Muscle of leg (tissue), 11 donors: ENCODE data around the gene CTNNA1. TPM values are rescaled to one million over a fixed set of nuclear protein-coding genes. Genes with fewer than 3 reads are reported as not detected.
"Not testable (repeated sequence)": the region's sequence is repeated elsewhere in the genome, so short reads cannot be mapped to it uniquely, and the experiment has no call there.

Source experiments
- DNase-seq: peaks from one replicate; pipeline ENCODE4 v3.0.0; 2013
- H3K27ac ChIP-seq: one replicate; pipeline ENCODE4 v1.5.1; 2013; ENCODE audit warnings: mild to moderate bottlenecking, low read length, control low read depth
- H3K27me3 ChIP-seq: one replicate; pipeline ENCODE4 v1.6.1; 2013; ENCODE audit warnings: low read length; ENCODE audit not compliant: control insufficient read depth, insufficient read depth
- H3K36me3 ChIP-seq: one replicate; pipeline ENCODE4 v1.6.1; 2013; ENCODE audit warnings: low read length; ENCODE audit not compliant: control insufficient read depth, insufficient read depth
- H3K4me1 ChIP-seq: one replicate; pipeline ENCODE4 v1.6.1; 2013; ENCODE audit warnings: low read length; ENCODE audit not compliant: control insufficient read depth, insufficient read depth
- H3K4me3 ChIP-seq: one replicate; pipeline ENCODE4 v1.5.1; 2013; ENCODE audit warnings: low read length, control low read depth
- H3K9me3 ChIP-seq: replicated peaks from 2 replicates; pipeline ENCODE4 v1.6.1; 2013; ENCODE audit warnings: low read depth, low read length; ENCODE audit not compliant: control insufficient read depth
- WGBS: methylation state at CpG from one replicate; pipeline ENCODE4 v1.1.5; 2013; ENCODE audit warnings: missing lambda C conversion rate; ENCODE audit not compliant: insufficient coverage; 5-methylcytosine and 5-hydroxymethylcytosine counted together
- polyA plus RNA-seq, 8 donors: library from polyadenylated mRNA; unstranded; fragments of 120-200 nt; gene quantifications; one replicate each; pipeline versions ENCODE4 v1.2.1 to v1.2.3, GENCODE V29; 2013; ENCODE audit warnings: inconsistent platforms in 1 of 8, low replicate concordance in 1 of 8; ENCODE audit not compliant: insufficient read length in 8 of 8, insufficient read depth in 1 of 8
- total RNA-seq: library from RNA; stranded (reverse); fragments of 120-200 nt; gene quantifications from one replicate; pipeline ENCODE4 v1.2.4, GENCODE V29; 2013

CTNNA1 gene
- total and polyA plus RNA-seq, 9 donors, result 247 to 344 (median 297) TPM

DNA sequence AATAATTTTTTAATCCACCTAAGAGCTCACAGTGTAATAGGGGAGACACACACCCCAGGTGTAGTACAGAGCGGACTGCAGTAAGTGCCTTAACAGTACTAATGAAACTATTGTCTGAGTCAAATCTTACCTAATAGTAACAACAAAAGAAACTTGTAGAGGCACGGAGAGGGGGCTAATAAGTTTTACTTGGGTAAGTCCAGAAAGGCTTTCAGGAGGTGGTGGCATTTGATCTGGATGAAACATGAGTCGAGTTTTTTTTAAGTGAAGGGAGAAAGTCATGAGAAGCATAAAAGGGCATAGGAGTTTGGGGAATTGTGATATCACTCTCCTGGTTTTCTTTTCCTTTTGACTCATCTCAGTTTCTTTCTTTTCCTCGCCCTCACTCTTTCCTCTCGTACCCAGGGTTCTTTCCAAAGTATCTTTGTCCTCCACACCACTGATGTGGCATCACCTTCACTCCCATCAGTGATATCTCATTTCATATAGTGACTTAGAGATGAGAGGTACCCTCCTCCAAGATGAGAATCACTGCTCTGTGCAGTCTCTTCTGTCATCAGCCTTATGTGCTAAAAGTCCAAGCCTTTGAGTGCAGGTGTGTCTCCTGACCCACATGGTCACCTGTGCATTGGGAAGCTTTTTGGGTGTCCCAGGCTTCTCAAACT is 2.0 kb downstream of the CTNNA1 start:
- peaks cover 42% of the 10 kb centered on the region for H3K36me3 ChIP-seq
- H3K27ac ChIP-seq, result peak overlapping the region; percentile 99
- peaks cover 5% of the 10 kb centered on the region for H3K9me3 ChIP-seq
- H3K4me3 ChIP-seq, result no peak overlapping the region
- H3K27me3 ChIP-seq, result no peaks in the 10 kb centered on the region
- peaks cover 22% of the 10 kb centered on the region for H3K4me1 ChIP-seq
- DNase-seq, result no peak
- WGBS, result no CpG with 5 or more reads among the region's 5 CpGs

- Histone ChIP-seq H3K4me3 (no peak overlapping the region), H3K36me3 (peaks cover 47% of the 10 kb centered on the region), H3K4me1 (peaks cover 22% of the 10 kb centered on the region), H3K9me3 (peaks cover 5% of the 10 kb centered on the region), H3K27ac (no peak overlapping the region), H3K27me3 (no peaks in the 10 kb centered on the region)
- no peak for DNase-seq
- WGBS, result 95% methylated on average over 5 of the region's 6 CpGs
These were observed 4.0 kb downstream of the CTNNA1 start for GRCh38 chr5:138757061-138757776.

- peaks cover 5% of the 10 kb centered on the region for H3K9me3 ChIP-seq
- peaks cover 6% of the 10 kb centered on the region for H3K4me1 ChIP-seq
- no peaks in the 10 kb centered on the region for H3K27me3 ChIP-seq
- H3K36me3 ChIP-seq, result peaks cover 43% of the 10 kb centered on the region
- no peak overlapping the region for H3K27ac ChIP-seq
- 56% methylated on average over 2 of the region's 11 CpGs for WGBS
- no peak overlapping the region for H3K4me3 ChIP-seq
- DNase-seq, result no peak
These were observed 7.4 kb downstream of the CTNNA1 start for GRCh38 chr5:138760448-138761110.

DNA sequence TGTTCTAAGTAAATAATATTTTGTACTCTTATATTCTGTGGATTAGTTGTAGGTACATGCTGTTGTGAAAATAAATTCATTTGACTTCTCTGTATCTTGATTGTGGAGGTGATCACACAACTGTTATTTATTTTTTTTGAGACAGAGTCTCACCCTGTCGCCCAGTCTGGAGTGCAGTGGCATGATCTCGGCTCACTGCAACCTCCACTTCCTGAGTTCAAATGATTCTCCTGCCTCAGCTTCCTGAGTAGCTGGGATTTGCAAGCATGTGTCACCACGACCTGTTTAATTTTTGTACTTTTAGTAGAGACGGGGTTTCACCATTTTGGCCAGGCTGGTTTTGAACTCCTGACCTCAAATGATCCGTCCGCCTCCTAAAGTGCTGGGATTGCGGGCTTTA is 7.9 kb downstream of the CTNNA1 start:
- not testable (repeated sequence) for DNase-seq, H3K9me3 ChIP-seq, H3K27ac ChIP-seq, H3K4me3 ChIP-seq, H3K4me1 ChIP-seq, H3K27me3 ChIP-seq
- WGBS, result 40% methylated on average over 4 of the region's 7 CpGs
- peaks cover 38% of the 10 kb centered on the region for H3K36me3 ChIP-seq

- H3K4me1 ChIP-seq, H3K27ac ChIP-seq, DNase-seq, H3K4me3 ChIP-seq, H3K27me3 ChIP-seq, H3K9me3 ChIP-seq: not testable (repeated sequence)
- 59% methylated on average over 3 of the region's 6 CpGs for WGBS
- peaks cover 32% of the 10 kb centered on the region for H3K36me3 ChIP-seq
These were observed 8.4 kb downstream of the CTNNA1 start for GRCh38 chr5:138761670-138762069.

- Histone ChIP-seq H3K4me1 (no peaks in the 10 kb centered on the region), H3K36me3 (peaks cover 29% of the 10 kb centered on the region), H3K9me3 (peaks cover 5% of the 10 kb centered on the region), H3K27ac (no peak overlapping the region), H3K27me3 (no peaks in the 10 kb centered on the region), H3K4me3 (no peak overlapping the region)
- WGBS, result no CpG with 5 or more reads among the region's 1 CpG
- DNase-seq, result no peak
These were observed 8.9 kb downstream of the CTNNA1 start for GRCh38 chr5:138762110-138762509.

DNA sequence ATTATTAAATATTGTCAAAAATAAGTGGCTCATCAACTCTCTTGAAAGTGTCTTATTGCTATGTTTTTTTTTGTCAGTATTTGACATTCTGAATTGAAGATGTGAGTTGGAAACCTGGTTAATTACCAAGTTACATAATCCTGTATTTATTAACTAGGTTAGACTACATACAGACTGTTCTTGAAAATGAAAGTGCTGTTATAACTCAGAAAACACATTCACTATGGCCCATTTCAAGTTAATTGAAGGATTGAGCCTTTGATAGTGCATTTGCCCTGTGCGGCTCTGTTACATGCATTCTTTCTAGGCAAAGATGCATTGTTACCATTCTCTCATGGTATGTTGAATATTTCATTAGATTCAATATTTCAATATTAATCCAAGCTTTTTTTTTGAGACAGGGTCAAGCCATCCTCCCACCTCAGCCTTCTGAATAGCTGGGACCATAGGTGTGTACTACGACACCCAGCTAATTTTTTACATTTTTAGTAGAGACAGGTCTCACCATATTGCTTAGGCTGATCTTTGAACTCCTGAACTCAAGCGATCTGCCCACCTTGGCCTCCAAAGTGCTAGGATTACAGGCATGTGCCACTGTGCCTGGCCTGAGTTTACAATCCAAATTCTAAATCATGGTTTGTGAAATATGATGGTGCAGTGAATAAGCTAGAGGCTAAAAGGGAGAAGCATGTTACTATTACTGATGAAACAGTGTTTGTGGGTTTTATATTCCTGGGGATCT is 10.0 kb downstream of the CTNNA1 start:
- Histone ChIP-seq H3K9me3 (peaks cover 5% of the 10 kb centered on the region), H3K36me3 (peaks cover 21% of the 10 kb centered on the region), H3K27ac (no peak overlapping the region), H3K27me3 (no peaks in the 10 kb centered on the region), H3K4me1 (peaks cover 2% of the 10 kb centered on the region), H3K4me3 (no peak overlapping the region)
- no CpG with 5 or more reads among the region's 3 CpGs for WGBS
- DNase-seq, result no peak

DNA sequence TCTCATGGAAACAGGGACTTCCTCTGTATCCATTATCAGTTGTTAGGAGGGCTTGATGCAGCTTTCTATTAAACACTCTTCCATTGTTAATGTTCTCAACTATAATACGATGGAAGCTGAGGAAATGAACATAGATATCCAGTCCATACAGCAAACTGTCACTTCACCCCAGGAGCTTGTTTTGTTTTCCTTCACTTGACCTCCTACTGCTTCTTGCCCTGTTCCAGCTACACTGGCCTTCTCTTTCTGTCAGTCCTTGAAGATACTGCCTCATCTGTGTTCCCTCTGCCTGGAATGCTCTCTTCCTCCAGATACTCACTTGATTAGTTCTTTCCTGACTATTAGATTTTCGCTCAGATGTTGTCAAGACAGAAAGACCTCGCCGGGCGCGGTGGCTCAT is 17.1 kb downstream of the CTNNA1 start:
- Histone ChIP-seq H3K27ac (no peak overlapping the region), H3K27me3 (no peaks in the 10 kb centered on the region), H3K4me1 (peaks cover 2% of the 10 kb centered on the region), H3K9me3 (no peaks in the 10 kb centered on the region), H3K4me3 (no peak overlapping the region), H3K36me3 (peaks cover 6% of the 10 kb centered on the region)
- no peak for DNase-seq
- WGBS, result 94% methylated on average over 6 of the region's 6 CpGs

DNA sequence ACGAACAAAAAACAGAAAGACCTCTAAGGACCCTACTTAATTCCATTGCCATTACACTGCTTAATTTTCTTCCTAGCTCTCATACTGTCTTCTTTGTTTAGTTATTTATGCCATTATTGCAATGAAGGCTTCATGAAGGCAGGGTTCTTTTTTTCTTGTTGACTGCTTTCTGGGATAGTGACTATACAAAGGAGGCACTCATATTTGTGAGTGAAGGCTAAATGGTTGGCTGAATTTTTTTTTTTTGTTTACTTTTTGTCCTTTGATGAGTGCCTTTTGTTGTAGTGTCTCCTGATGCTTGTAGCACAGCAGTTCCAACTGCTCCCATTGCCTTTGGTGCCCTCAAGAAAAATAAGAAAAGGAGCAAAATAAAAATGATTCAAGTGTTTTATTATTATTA is 17.8 kb downstream of the CTNNA1 start:
- no peak for DNase-seq
- Histone ChIP-seq H3K36me3 (peaks cover 6% of the 10 kb centered on the region), H3K27me3 (no peaks in the 10 kb centered on the region), H3K27ac (no peak overlapping the region), H3K4me3 (no peak overlapping the region), H3K4me1 (peaks cover 2% of the 10 kb centered on the region), H3K9me3 (no peaks in the 10 kb centered on the region)
- no CpG with 5 or more reads among the region's 1 CpG for WGBS
